HepG2 (cell line): ENCODE results near the gene MAN2A1. TPM values are rescaled to one million over a fixed set of nuclear protein-coding genes. Genes with fewer than 3 reads are reported as not detected.

Experiments
- ATAC-seq: fragments of 200-7000 bp; cut with Tn5 transposase; 3 replicates; pipeline ENCODE4 v1.9.1; 2020; ENCODE audit warnings: mild to moderate bottlenecking, moderate library complexity
- BruUV-seq: library from RNA; stranded (reverse); fragments of 400-500 nt; replicated peaks from 2 replicates; lab custom pipeline; 2021; lab: Mats Ljungman, UMichigan
- CTCF ChIA-PET: fragments of 300-600 bp; formaldehyde crosslinking; extraction: SDS; loops from one replicate; lab custom pipeline; 2021; ENCODE audit warnings: low total read pairs, inconsistent platforms, low intra/inter-chr PET ratio; lab: Yijun Ruan, JAX
- POLR2A ChIA-PET: fragments of 350-600 bp; sonication (Branson Sonifier 250); formaldehyde crosslinking; loops from one replicate; lab custom pipeline; 2020; ENCODE audit warnings: antibody characterized with exemption, inconsistent platforms; lab: Yijun Ruan, JAX
- DNase-seq: peaks from one replicate; pipeline ENCODE4 v3.0.0-alpha.2; 2015; ENCODE audit warnings: low spot score
- FAIRE-seq: peaks from 3 replicates; lab custom pipeline; 2011; peaks lifted over from hg19 to GRCh38; lab: Jason Lieb, UNC
- H2AFZ ChIP-seq: one replicate; pipeline ENCODE4 v1.6.1; 2011; ENCODE audit warnings: low read length, inconsistent platforms
- H3K27ac ChIP-seq: fragments of 300-600 bp; 3 replicates; pipeline ENCODE4 v1.8.0; 2011; ENCODE audit warnings: mixed run types, mild to moderate bottlenecking, mixed read lengths, low read length, inconsistent platforms; ENCODE audit not compliant: insufficient read depth; ENCODE audit errors: extremely low read length
- H3K27me3 ChIP-seq, 2 experiments: fragments of 200-600 bp in 1 of 2; 2 replicates in 1 of 2; 3 replicates in 1 of 2; pipeline versions ENCODE4 v1.6.0 to v1.8.0; 2011; ENCODE audit warnings: low read length in 2 of 2, mild to moderate bottlenecking in 2 of 2, moderate library complexity in 2 of 2, inconsistent platforms in 1 of 2; ENCODE audit not compliant: insufficient read depth in 2 of 2, control insufficient read depth in 1 of 2
- H3K36me3 ChIP-seq, 2 experiments: fragments of 200-600 bp in 1 of 2; replicated peaks in 1 of 2; 2 replicates in 1 of 2; 3 replicates in 1 of 2; pipeline versions ENCODE4 v1.5.1 to v1.8.0; 2011; ENCODE audit warnings: low read length in 2 of 2, inconsistent platforms in 1 of 2; ENCODE audit not compliant: insufficient read depth in 2 of 2, control insufficient read depth in 1 of 2
- H3K4me1 ChIP-seq: 2 replicates; pipeline ENCODE4 v1.5.1; 2012; ENCODE audit warnings: low read length, inconsistent platforms; ENCODE audit not compliant: insufficient read depth
- H3K4me2 ChIP-seq: 2 replicates; pipeline ENCODE4 v1.6.0; 2011; ENCODE audit warnings: low read depth, low read length, inconsistent platforms
- H3K4me3 ChIP-seq, 3 experiments: fragments of 200-600 bp in 1 of 3; sonication (generic), shearing (Covaris generic) in 1 of 3; replicated peaks in 1 of 3; 2 replicates each; pipeline ENCODE4 v1.5.1; 2011 to 2016; ENCODE audit warnings: low read length in 3 of 3, inconsistent platforms in 2 of 3, low read depth in 2 of 3, mild to moderate bottlenecking in 2 of 3, control low read depth in 1 of 3, mixed read lengths in 1 of 3; ENCODE audit not compliant: insufficient read depth in 1 of 3
- H3K79me2 ChIP-seq: one replicate; pipeline ENCODE4 v1.6.1; 2011; ENCODE audit warnings: low read length, inconsistent platforms; ENCODE audit not compliant: insufficient read depth
- H3K9ac ChIP-seq: 2 replicates; pipeline ENCODE4 v1.6.0; 2011; ENCODE audit warnings: mild to moderate bottlenecking, low read depth, low read length, inconsistent platforms; ENCODE audit not compliant: insufficient read depth
- H3K9me3 ChIP-seq: 2 replicates; pipeline ENCODE4 v1.5.1; 2012; ENCODE audit warnings: mild to moderate bottlenecking, low read length
- H4K20me1 ChIP-seq: 2 replicates; pipeline ENCODE4 v1.6.0; 2011; ENCODE audit warnings: inconsistent platforms, mild to moderate bottlenecking, low read length, moderate library complexity; ENCODE audit not compliant: insufficient read depth
- ATAD3A ChIP-seq: sonication (generic); formaldehyde crosslinking; IDR thresholded peaks from 2 replicates; pipeline ENCODE4 v1.4.0; 2020; ENCODE audit warnings: missing genetic modification reagents
- CEBPG ChIP-seq: IDR thresholded peaks from 2 replicates; pipeline ENCODE4 v1.6.1; 2016
- HNRNPUL1 ChIP-seq: fragments of 200-400 bp; formaldehyde crosslinking; IDR thresholded peaks from 2 replicates; pipeline ENCODE4 v1.6.1; 2017; ENCODE audit warnings: low read depth, mild to moderate bottlenecking, low read length, moderate library complexity
- HOXA9 ChIP-seq: sonication (generic); formaldehyde crosslinking; IDR thresholded peaks from 2 replicates; pipeline ENCODE4 v1.8.1; 2022; ENCODE audit warnings: missing genetic modification reagents, mild to moderate bottlenecking, moderate library complexity, borderline replicate concordance
- JUNB ChIP-seq: sonication (generic); formaldehyde crosslinking; IDR thresholded peaks from 2 replicates; pipeline ENCODE4 v1.8.0; 2022; ENCODE audit warnings: missing genetic modification reagents, mild to moderate bottlenecking, borderline replicate concordance
- NFRKB ChIP-seq: fragments of 450-650 bp; IDR thresholded peaks from 2 replicates; pipeline ENCODE4 v1.6.1; 2017
- POLR2A ChIP-seq, 2 experiments: IDR thresholded peaks; 2 replicates each; pipeline ENCODE4 v1.6.1; 2011; ENCODE audit warnings: low read depth in 2 of 2, low read length in 2 of 2, mild to moderate bottlenecking in 1 of 2, moderate library complexity in 1 of 2; ENCODE audit not compliant: insufficient read depth in 1 of 2
- RARA ChIP-seq: IDR thresholded peaks from 2 replicates; pipeline ENCODE4 v1.6.1; 2016; ENCODE audit warnings: missing genetic modification reagents, missing compliant biosample characterization
- SNAPC2 ChIP-seq: sonication (generic); formaldehyde crosslinking; IDR thresholded peaks from 2 replicates; pipeline ENCODE4 v1.8.1; 2022; ENCODE audit warnings: mild to moderate bottlenecking, missing genetic modification reagents
- ZMYM4 ChIP-seq: sonication (generic); formaldehyde crosslinking; IDR thresholded peaks from 2 replicates; pipeline ENCODE4 v1.8.1; 2023; ENCODE audit warnings: mild to moderate bottlenecking, missing genetic modification reagents
- ZNF12 ChIP-seq: sonication (generic); formaldehyde crosslinking; IDR thresholded peaks from 2 replicates; pipeline ENCODE4 v1.5.0; 2020; ENCODE audit warnings: missing genetic modification reagents
- WGBS: methylation state at CpG from one replicate; pipeline ENCODE4 v1.1.6; 2017; ENCODE audit warnings: low lambda C conversion rate; 5-methylcytosine and 5-hydroxymethylcytosine counted together
- in situ Hi-C: cut with HindIII; loops from 2 replicates; pipeline ENCODE4 v1.10.0; 2017; ENCODE audit warnings: low pct_unique_long_range_greater_than_20kb; ENCODE audit not compliant: extremely low pct_ligation_motif_present
- intact Hi-C: fragments of 100-400 bp; cut with micrococcal nuclease; formaldehyde crosslinking; loops from one replicate; pipeline ENCODE4 v1.10.0; 2022; ENCODE audit not compliant: unreplicated experiment
- polyA plus RNA-seq, 8 experiments: library from polyadenylated mRNA; depleted of rRNA in 3 of 8; stranded (reverse) in 7 of 8; unstranded in 1 of 8; fragments of >200 nt; fragmentation: Illumina TruSeq in 4 of 8; extraction: Trizol in 4 of 8; gene quantifications; 2 replicates each; pipeline versions ENCODE4 v1.2.1 to v1.2.3, GENCODE V29; 2011 to 2016; ENCODE audit warnings: low read depth in 4 of 8, missing spikeins in 1 of 8, mixed read lengths in 1 of 8; ENCODE audit not compliant: insufficient read depth in 1 of 8
- total RNA-seq, 5 experiments: library from RNA; depleted of rRNA; stranded (reverse); fragments of >200 nt; fragmentation: Illumina TruSeq; extraction: Trizol; gene quantifications; 2 replicates each; pipeline ENCODE4 v1.2.3, GENCODE V29; 2016; ENCODE audit warnings: low read depth in 1 of 5
- TF ChIP-seq, protein P1 (sequence below): sonication (generic); formaldehyde crosslinking; IDR thresholded peaks from 2 replicates; pipeline ENCODE4 v1.4.0; 2020; ENCODE audit warnings: mild to moderate bottlenecking, missing genetic modification reagents
- TF ChIP-seq, protein P2 (sequence below): sonication (generic); formaldehyde crosslinking; IDR thresholded peaks from 2 replicates; pipeline ENCODE4 v1.5.1; 2020; ENCODE audit warnings: mild to moderate bottlenecking, missing genetic modification reagents, moderate library complexity
- TF ChIP-seq, protein P3 (sequence below): sonication (generic); formaldehyde crosslinking; IDR thresholded peaks from 2 replicates; pipeline ENCODE4 v1.8.0; 2022; ENCODE audit warnings: mild to moderate bottlenecking, missing genetic modification reagents, borderline replicate concordance

Gene MAN2A1
- total and polyA plus RNA-seq, 2 of the 13 experiments (the other 11 are each of a cell fraction or from before 2014, with no cell fraction given), result 56.2 to 80.5 TPM

GRCh38 chr5:109723606-109724005 is 33.9 kb downstream of the MAN2A1 start:
- ATAC-seq, result no peak
- Histone ChIP-seq H3K79me2 (peaks cover 12% of the 10 kb centered on the region), H4K20me1 (no peaks in the 10 kb centered on the region), H3K4me1 (peaks cover 17% of the 10 kb centered on the region), H3K27me3 (no peaks in the 10 kb centered on the region), H2AFZ (no peak overlapping the region), H3K27ac (no peak overlapping the region), H3K9ac (no peak overlapping the region), H3K4me2 (no peak overlapping the region), H3K4me3 (no peak overlapping the region), H3K9me3 (no peaks in the 10 kb centered on the region), H3K36me3 (peaks cover 0 to 7% of the 10 kb centered on the region in 2 experiments; a peak in 4 of 5 replicates)
- FAIRE-seq, result no peak
- in situ Hi-C loops (no loop called here), intact Hi-C loops (no loop called here)
- BruUV-seq, result no TSS peak
- CTCF ChIA-PET, result no interaction called here
- POLR2A ChIA-PET, result no interaction called here
- DNase-seq, result no peak
- TF ChIP-seq HOXA9 (CRISPR knock-in tag) (no peak), RARA (no peak), NFRKB (no peak), ATAD3A (CRISPR knock-in tag) (no peak), POLR2A (IDR thresholded peaks at IDR 0.05; ENCODE audit: insufficient read depth in 1 of 2, low read depth in 2 of 2, low read length in 2 of 2) (no peak)
- TF ChIP-seq, protein P1, sequence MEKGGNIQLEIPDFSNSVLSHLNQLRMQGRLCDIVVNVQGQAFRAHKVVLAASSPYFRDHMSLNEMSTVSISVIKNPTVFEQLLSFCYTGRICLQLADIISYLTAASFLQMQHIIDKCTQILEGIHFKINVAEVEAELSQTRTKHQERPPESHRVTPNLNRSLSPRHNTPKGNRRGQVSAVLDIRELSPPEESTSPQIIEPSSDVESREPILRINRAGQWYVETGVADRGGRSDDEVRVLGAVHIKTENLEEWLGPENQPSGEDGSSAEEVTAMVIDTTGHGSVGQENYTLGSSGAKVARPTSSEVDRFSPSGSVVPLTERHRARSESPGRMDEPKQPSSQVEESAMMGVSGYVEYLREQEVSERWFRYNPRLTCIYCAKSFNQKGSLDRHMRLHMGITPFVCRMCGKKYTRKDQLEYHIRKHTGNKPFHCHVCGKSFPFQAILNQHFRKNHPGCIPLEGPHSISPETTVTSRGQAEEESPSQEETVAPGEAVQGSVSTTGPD (CRISPR knock-in tag), result no peak

- peak; percentile 73 for ATAC-seq
- ChIA-PET POLR2A (no interaction called here), CTCF (no interaction called here)
- no peaks in the 10 kb centered on the region for H4K20me1 ChIP-seq
- no TSS peak for BruUV-seq
- no peak overlapping the region for H2AFZ ChIP-seq
- H3K27me3 ChIP-seq, result no peaks in the 10 kb centered on the region
- WGBS, result 100% methylated on average over 2 of the region's 2 CpGs
- peak overlapping the region; percentile 10 for H3K27ac ChIP-seq
- no peak overlapping the region; a peak in 1 of 6 replicates for H3K4me3 ChIP-seq
- FAIRE-seq, result no peak
- H3K9ac ChIP-seq, result no peak overlapping the region
- peaks cover 0 to 14% of the 10 kb centered on the region in 2 experiments; a peak in 4 of 5 replicates for H3K36me3 ChIP-seq
- no peak overlapping the region for H3K4me2 ChIP-seq
- DNase-seq, result no peak
- peaks cover 12% of the 10 kb centered on the region for H3K79me2 ChIP-seq
- H3K9me3 ChIP-seq, result no peaks in the 10 kb centered on the region
- in situ Hi-C loops, result no loop called here
- intact Hi-C loops, result no loop called here
- peaks cover 17% of the 10 kb centered on the region for H3K4me1 ChIP-seq
- no peak for TF ChIP-seq SNAPC2 (CRISPR knock-in tag)
- TF ChIP-seq, protein P2, sequence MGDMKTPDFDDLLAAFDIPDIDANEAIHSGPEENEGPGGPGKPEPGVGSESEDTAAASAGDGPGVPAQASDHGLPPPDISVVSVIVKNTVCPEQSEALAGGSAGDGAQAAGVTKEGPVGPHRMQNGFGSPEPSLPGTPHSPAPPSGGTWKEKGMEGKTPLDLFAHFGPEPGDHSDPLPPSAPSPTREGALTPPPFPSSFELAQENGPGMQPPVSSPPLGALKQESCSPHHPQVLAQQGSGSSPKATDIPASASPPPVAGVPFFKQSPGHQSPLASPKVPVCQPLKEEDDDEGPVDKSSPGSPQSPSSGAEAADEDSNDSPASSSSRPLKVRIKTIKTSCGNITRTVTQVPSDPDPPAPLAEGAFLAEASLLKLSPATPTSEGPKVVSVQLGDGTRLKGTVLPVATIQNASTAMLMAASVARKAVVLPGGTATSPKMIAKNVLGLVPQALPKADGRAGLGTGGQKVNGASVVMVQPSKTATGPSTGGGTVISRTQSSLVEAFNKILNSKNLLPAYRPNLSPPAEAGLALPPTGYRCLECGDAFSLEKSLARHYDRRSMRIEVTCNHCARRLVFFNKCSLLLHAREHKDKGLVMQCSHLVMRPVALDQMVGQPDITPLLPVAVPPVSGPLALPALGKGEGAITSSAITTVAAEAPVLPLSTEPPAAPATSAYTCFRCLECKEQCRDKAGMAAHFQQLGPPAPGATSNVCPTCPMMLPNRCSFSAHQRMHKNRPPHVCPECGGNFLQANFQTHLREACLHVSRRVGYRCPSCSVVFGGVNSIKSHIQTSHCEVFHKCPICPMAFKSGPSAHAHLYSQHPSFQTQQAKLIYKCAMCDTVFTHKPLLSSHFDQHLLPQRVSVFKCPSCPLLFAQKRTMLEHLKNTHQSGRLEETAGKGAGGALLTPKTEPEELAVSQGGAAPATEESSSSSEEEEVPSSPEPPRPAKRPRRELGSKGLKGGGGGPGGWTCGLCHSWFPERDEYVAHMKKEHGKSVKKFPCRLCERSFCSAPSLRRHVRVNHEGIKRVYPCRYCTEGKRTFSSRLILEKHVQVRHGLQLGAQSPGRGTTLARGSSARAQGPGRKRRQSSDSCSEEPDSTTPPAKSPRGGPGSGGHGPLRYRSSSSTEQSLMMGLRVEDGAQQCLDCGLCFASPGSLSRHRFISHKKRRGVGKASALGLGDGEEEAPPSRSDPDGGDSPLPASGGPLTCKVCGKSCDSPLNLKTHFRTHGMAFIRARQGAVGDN (CRISPR knock-in tag), result 0 out of 2 replicates have a peak, but pooled peaks have one; percentile 12
- TF ChIP-seq, protein P3, sequence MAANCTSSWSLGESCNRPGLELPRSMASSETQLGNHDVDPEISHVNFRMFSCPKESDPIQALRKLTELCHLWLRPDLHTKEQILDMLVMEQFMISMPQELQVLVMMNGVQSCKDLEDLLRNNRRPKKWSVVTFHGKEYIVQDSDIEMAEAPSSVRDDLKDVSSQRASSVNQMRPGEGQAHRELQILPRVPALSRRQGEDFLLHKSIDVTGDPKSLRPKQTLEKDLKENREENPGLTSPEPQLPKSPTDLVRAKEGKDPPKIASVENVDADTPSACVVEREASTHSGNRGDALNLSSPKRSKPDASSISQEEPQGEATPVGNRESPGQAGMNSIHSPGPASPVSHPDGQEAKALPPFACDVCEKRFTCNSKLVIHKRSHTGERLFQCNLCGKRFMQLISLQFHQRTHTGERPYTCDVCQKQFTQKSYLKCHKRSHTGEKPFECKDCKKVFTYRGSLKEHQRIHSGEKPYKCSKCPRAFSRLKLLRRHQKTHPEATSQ (CRISPR knock-in tag), result 0 out of 2 replicates have a peak, but pooled peaks have one; percentile 28
- no peak for TF ChIP-seq JUNB (CRISPR knock-in tag)
- TF ChIP-seq ZMYM4 (CRISPR knock-in tag), result 0 out of 2 replicates have a peak, but pooled peaks have one; percentile 33
- TF ChIP-seq ZNF12 (CRISPR knock-in tag), result no peak
- no peak for TF ChIP-seq HNRNPUL1
- no peak for TF ChIP-seq CEBPG (CRISPR knock-in tag)
These were observed 35.4 kb downstream of the MAN2A1 start for GRCh38 chr5:109725135-109725534.
